Airway epithelial cell (primary cell): Measurements from ENCODE around the gene LTBP2. TPM values are rescaled to one million over a fixed set of nuclear protein-coding genes. Genes with fewer than 3 reads are reported as not detected.

Experiments
- total RNA-seq: library from RNA; depleted of rRNA; stranded (reverse); fragments of >200 nt; gene quantifications from 2 replicates; pipeline ENCODE4 v1.2.3, GENCODE V29; 2015

Gene LTBP2
- total RNA-seq, result 21.2 and 28.1 TPM in 2 replicates

GRCh38 chr14:74611650-74612349, at the start of gene LTBP2:
Gene LTBP2, minus strand, starts transcription at chr14:74612237. Its CDS starts 293 bp downstream, at chr14:74611944.

GRCh38 chr14:74493343-74494261, 118.4 kb downstream of the LTBP2 start, which contains the start of gene ISCA2:
Gene ISCA2, plus strand, starts transcription at chr14:74493765. Its CDS starts 10 bp downstream, at chr14:74493775.

GRCh38 chr14:74492776-74493342, 119.2 kb downstream of the LTBP2 start, which contains the start of gene NPC2:
Gene NPC2, minus strand, starts transcription at chr14:74493305. Its CDS starts 31 bp downstream, at chr14:74493274.

Other genes with a start within 250 kb of the LTBP2 start
- not detected in 2 replicates for gene SYNDIG1L, start 186.0 kb downstream of the LTBP2 start, total RNA-seq
- 325 and 369 TPM in 2 replicates for gene NPC2, start 118.9 kb downstream of the LTBP2 start, total RNA-seq
- 9.0 and 30.7 TPM in 2 replicates for gene ISCA2, start 118.5 kb downstream of the LTBP2 start, total RNA-seq
- gene AREL1, start 100.8 kb upstream of the LTBP2 start, total RNA-seq, result 24.4 and 24.8 TPM in 2 replicates
- 28.8 and 34.9 TPM in 2 replicates for gene FCF1, start 100.9 kb upstream of the LTBP2 start, total RNA-seq
- gene YLPM1, start 151.1 kb upstream of the LTBP2 start, total RNA-seq, result 16.8 and 21.9 TPM in 2 replicates